Measurements from ENCODE around the gene MAML3.

The MAML3 gene

DNA sequence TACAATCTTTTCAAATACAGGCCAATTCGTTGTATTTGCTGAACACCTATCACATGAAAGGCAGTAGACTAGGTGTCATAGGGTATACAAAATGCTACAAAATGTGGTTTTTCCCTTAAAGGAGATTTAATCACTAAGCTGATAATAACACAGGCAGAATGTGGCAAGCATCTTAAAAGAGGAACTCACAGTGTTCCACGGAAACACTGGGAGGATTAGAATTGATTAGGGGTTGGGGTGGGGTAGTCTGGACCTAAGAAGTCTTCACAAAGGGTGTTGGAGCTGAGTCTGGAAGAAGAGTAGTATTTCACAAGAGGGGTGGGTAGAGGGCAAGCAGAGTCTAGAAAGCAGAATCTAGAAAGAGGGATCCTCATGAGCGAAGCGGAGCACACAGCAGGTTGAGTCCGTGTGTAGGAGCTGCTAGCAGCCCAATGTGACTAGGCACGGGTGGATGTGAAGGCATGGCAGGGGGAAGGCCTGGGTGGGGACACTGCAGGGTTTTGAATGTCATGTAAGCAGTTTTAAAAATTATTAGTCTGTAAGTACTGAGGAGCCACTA, 364.8 kb downstream of the MAML3 start:
- Histone ChIP-seq H3K27ac (ENCODE audit: low read length, poor library complexity, severe bottlenecking) (no peak overlapping the region), H3K4me1 (ENCODE audit: control insufficient read depth, insufficient read depth, low read depth, low read length) (peaks cover 3% of the 10 kb centered on the region), H4K8ac (ENCODE audit: low read length) (no peak overlapping the region), H4K91ac (ENCODE audit: low read length) (no peak overlapping the region), H3K9me3 (ENCODE audit: control insufficient read depth, low read length) (no peaks in the 10 kb centered on the region), H3K18ac (ENCODE audit: low read depth in 1 of 2, low read length in 2 of 2) (no peak overlapping the region), H2BK5ac (ENCODE audit: low read depth, low read length, poor library complexity, severe bottlenecking) (no peak overlapping the region), H3K23ac (ENCODE audit: low read length in 2 of 2) (no peak overlapping the region), H3K4me3 (ENCODE audit: insufficient read depth in 1 of 2, low read depth in 1 of 2, low read length in 2 of 2) (no peak overlapping the region), H3K4me2 (ENCODE audit: low read length, poor library complexity, severe bottlenecking) (no peak overlapping the region), H3K9ac (ENCODE audit: low read length) (no peak overlapping the region), H2AK5ac (ENCODE audit: low read length, severe bottlenecking) (no peak overlapping the region), H2AFZ (ENCODE audit: low read depth, low read length) (no peak overlapping the region), H3K36me3 (ENCODE audit: control insufficient read depth in 1 of 2, insufficient read depth in 2 of 2, low read depth in 1 of 2, low read length in 2 of 2) (no peaks in the 10 kb centered on the region), H2BK120ac (ENCODE audit: low read depth, low read length) (no peak overlapping the region), H3K27me3 (ENCODE audit: control insufficient read depth in 1 of 2, insufficient read depth in 1 of 2, low read length in 2 of 2) (no peaks in the 10 kb centered on the region), H2BK15ac (ENCODE audit: low read depth, poor library complexity, severe bottlenecking) (no peak overlapping the region), H3K14ac (ENCODE audit: low read length in 2 of 2) (peak overlapping the region in 1 of 2 experiments; percentile 69), H3K79me1 (replicated peaks; ENCODE audit: low read length, poor library complexity, severe bottlenecking) (no peaks in the 10 kb centered on the region), H2BK12ac (ENCODE audit: low read length in 2 of 2) (no peak overlapping the region), H3K4ac (ENCODE audit: low read depth in 1 of 2, low read length in 2 of 2) (no peak overlapping the region)
- 91% methylated on average over 5 of the region's 6 CpGs for WGBS
- no peak for DNase-seq

DNA sequence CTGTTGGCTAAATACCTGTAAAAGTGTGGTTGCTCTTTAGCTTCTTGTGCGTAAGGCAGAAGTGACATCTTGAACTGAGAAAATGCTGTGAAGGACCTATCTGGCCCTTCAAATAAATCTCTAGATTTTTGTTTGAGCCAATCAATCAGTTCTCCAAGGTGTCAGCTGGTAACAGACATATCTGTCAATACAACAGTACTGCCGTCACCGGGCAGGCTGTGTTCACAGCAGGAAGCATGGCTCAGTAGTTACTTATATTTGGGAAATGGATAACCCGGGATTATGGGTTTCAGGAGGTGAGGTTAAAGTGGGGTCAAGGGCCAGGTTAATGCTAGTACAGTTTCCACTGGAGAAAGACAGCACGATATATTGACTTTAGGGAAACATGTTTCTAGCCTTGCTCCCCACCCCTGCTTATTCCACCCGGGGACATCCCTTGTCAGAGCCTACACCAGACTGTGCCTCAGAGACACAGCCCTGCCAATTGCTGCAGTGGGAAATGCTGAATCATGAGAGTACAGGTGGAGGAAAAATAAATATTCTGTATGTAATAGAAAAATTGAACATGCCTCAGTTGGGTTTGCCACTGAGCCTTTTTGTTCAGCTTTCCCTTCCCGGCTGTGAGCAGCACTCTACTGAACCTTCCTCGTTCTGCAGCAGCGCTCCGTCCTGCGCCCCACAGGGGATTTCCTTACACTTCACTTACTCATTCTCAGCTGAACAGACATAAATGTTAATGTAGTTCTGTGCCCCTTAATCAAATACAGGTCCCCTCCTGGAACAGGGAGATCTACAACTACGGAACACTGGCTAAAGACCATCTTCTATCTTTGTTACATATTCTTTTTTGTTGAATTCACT, 367.3 kb downstream of the MAML3 start:
- 80% methylated on average over 11 of the region's 12 CpGs for WGBS
- no peak overlapping the region for H2AFZ ChIP-seq (ENCODE audit: low read depth, low read length)
- H3K4me3 ChIP-seq (ENCODE audit: insufficient read depth in 1 of 2, low read depth in 1 of 2, low read length in 2 of 2): no peak overlapping the region
- H2BK120ac ChIP-seq (ENCODE audit: low read depth, low read length): no peak overlapping the region
- no peaks in the 10 kb centered on the region for H3K9me3 ChIP-seq (ENCODE audit: control insufficient read depth, low read length)
- no peak overlapping the region for H3K18ac ChIP-seq (ENCODE audit: low read depth in 1 of 2, low read length in 2 of 2)
- no peak overlapping the region for H2AK5ac ChIP-seq (ENCODE audit: low read length, severe bottlenecking)
- H3K27ac ChIP-seq (ENCODE audit: low read length, poor library complexity, severe bottlenecking): peak overlapping the region; percentile 39
- no peak overlapping the region for H3K14ac ChIP-seq (ENCODE audit: low read length in 2 of 2)
- no peaks in the 10 kb centered on the region for H3K79me1 ChIP-seq (replicated peaks; ENCODE audit: low read length, poor library complexity, severe bottlenecking)
- H3K23ac ChIP-seq (ENCODE audit: low read length in 2 of 2): no peak overlapping the region
- H3K4me2 ChIP-seq (ENCODE audit: low read length, poor library complexity, severe bottlenecking): peak overlapping the region; percentile 62
- H3K4me1 ChIP-seq (ENCODE audit: control insufficient read depth, insufficient read depth, low read depth, low read length): peaks cover 5% of the 10 kb centered on the region
- H3K9ac ChIP-seq (ENCODE audit: low read length): no peak overlapping the region
- H3K36me3 ChIP-seq (ENCODE audit: control insufficient read depth in 1 of 2, insufficient read depth in 2 of 2, low read depth in 1 of 2, low read length in 2 of 2): no peaks in the 10 kb centered on the region
- H3K27me3 ChIP-seq (ENCODE audit: control insufficient read depth in 1 of 2, insufficient read depth in 1 of 2, low read length in 2 of 2): no peaks in the 10 kb centered on the region
- H2BK15ac ChIP-seq (ENCODE audit: low read depth, poor library complexity, severe bottlenecking): no peak overlapping the region
- no peak overlapping the region for H4K8ac ChIP-seq (ENCODE audit: low read length)
- DNase-seq: no peak
- no peak overlapping the region for H4K91ac ChIP-seq (ENCODE audit: low read length)
- H2BK5ac ChIP-seq (ENCODE audit: low read depth, low read length, poor library complexity, severe bottlenecking): no peak overlapping the region
- H2BK12ac ChIP-seq (ENCODE audit: low read length in 2 of 2): no peak overlapping the region
- no peak overlapping the region for H3K4ac ChIP-seq (ENCODE audit: low read depth in 1 of 2, low read length in 2 of 2)

DNA sequence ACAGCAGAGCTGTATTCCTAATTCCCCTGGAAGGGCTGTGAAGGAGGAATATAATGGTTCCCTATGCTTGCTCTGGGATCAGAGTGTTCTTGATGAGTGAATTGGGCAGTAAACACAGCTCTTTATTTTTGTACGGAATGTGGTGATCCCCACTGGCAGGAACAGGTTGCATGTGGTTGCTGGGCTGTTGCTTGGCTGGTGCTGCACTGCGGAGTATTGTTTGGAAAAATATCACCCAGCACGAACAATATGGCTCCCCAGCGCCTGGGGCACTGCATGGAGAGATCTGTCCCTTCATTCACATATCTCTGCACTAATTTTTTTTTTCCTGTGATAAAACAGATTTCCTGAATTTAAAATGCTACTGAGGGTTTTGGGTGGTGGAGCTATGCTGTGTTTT, 368.6 kb downstream of the MAML3 start:
- Histone ChIP-seq H3K18ac (ENCODE audit: low read depth in 1 of 2, low read length in 2 of 2) (no peak overlapping the region), H4K91ac (ENCODE audit: low read length) (no peak overlapping the region), H3K4me2 (ENCODE audit: low read length, poor library complexity, severe bottlenecking) (no peak overlapping the region), H3K14ac (ENCODE audit: low read length in 2 of 2) (no peak overlapping the region), H4K8ac (ENCODE audit: low read length) (no peak overlapping the region), H3K9me3 (ENCODE audit: control insufficient read depth, low read length) (no peaks in the 10 kb centered on the region), H2BK120ac (ENCODE audit: low read depth, low read length) (no peak overlapping the region), H2AK5ac (ENCODE audit: low read length, severe bottlenecking) (no peak overlapping the region), H3K4me1 (ENCODE audit: control insufficient read depth, insufficient read depth, low read depth, low read length) (peaks cover 5% of the 10 kb centered on the region), H2BK12ac (ENCODE audit: low read length in 2 of 2) (no peak overlapping the region), H3K79me1 (replicated peaks; ENCODE audit: low read length, poor library complexity, severe bottlenecking) (no peaks in the 10 kb centered on the region), H3K36me3 (ENCODE audit: control insufficient read depth in 1 of 2, insufficient read depth in 2 of 2, low read depth in 1 of 2, low read length in 2 of 2) (no peaks in the 10 kb centered on the region), H2AFZ (ENCODE audit: low read depth, low read length) (no peak overlapping the region), H2BK15ac (ENCODE audit: low read depth, poor library complexity, severe bottlenecking) (no peak overlapping the region), H3K9ac (ENCODE audit: low read length) (no peak overlapping the region), H3K4me3 (ENCODE audit: insufficient read depth in 1 of 2, low read depth in 1 of 2, low read length in 2 of 2) (no peak overlapping the region), H3K27me3 (ENCODE audit: control insufficient read depth in 1 of 2, insufficient read depth in 1 of 2, low read length in 2 of 2) (no peaks in the 10 kb centered on the region), H3K4ac (ENCODE audit: low read depth in 1 of 2, low read length in 2 of 2) (no peak overlapping the region), H3K27ac (ENCODE audit: low read length, poor library complexity, severe bottlenecking) (no peak overlapping the region), H2BK5ac (ENCODE audit: low read depth, low read length, poor library complexity, severe bottlenecking) (no peak overlapping the region), H3K23ac (ENCODE audit: low read length in 2 of 2) (no peak overlapping the region)
- DNase-seq: no peak
- 93% methylated on average over 2 of the region's 4 CpGs for WGBS

DNA sequence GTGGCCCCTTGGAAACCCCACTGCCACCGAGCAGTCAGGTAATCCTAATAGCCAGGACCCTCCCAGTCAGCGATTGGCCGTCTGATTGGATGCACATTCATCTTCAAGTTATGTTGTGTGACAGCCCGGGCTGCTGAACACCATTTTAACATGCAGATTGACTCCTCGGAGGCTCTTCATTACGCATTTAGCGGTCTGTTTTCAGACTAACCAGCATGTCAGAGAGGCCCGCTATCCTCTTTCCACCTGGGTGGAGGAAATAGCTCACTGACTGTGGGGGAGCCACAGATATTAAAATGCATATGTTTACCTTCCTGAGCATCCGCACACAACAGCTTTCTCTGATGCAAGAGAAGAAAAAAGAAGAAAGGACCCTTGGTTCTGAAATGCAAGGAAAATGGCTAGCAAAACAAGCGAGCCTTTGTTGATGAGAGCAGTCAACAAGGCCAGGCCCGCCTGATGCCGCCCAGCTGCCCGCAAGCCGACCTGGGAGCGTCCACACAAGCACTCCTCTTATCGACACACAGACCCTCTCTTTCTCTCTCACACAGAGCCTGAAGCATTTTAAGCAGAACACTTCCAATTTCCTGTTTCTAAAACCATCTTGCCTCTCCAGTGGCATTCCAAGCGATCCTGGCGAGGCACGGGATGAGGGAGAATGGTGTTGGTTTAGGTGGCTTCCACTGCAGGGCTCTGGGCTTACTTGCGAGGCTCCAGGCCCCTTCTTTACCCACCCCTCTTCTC, 370.1 kb downstream of the MAML3 start:
- Histone ChIP-seq H3K14ac (ENCODE audit: low read length in 2 of 2) (no peak overlapping the region), H4K91ac (ENCODE audit: low read length) (no peak overlapping the region), H3K4me3 (ENCODE audit: insufficient read depth in 1 of 2, low read depth in 1 of 2, low read length in 2 of 2) (no peak overlapping the region), H3K36me3 (ENCODE audit: control insufficient read depth in 1 of 2, insufficient read depth in 2 of 2, low read depth in 1 of 2, low read length in 2 of 2) (no peaks in the 10 kb centered on the region), H3K27ac (ENCODE audit: low read length, poor library complexity, severe bottlenecking) (no peak overlapping the region), H2BK120ac (ENCODE audit: low read depth, low read length) (no peak overlapping the region), H2BK15ac (ENCODE audit: low read depth, poor library complexity, severe bottlenecking) (no peak overlapping the region), H3K4me2 (ENCODE audit: low read length, poor library complexity, severe bottlenecking) (no peak overlapping the region), H3K18ac (ENCODE audit: low read depth in 1 of 2, low read length in 2 of 2) (no peak overlapping the region), H2AK5ac (ENCODE audit: low read length, severe bottlenecking) (no peak overlapping the region), H3K4me1 (ENCODE audit: control insufficient read depth, insufficient read depth, low read depth, low read length) (peaks cover 5% of the 10 kb centered on the region), H3K9ac (ENCODE audit: low read length) (no peak overlapping the region), H3K23ac (ENCODE audit: low read length in 2 of 2) (no peak overlapping the region), H2BK12ac (ENCODE audit: low read length in 2 of 2) (no peak overlapping the region), H2AFZ (ENCODE audit: low read depth, low read length) (no peak overlapping the region), H3K4ac (ENCODE audit: low read depth in 1 of 2, low read length in 2 of 2) (no peak overlapping the region), H3K27me3 (ENCODE audit: control insufficient read depth in 1 of 2, insufficient read depth in 1 of 2, low read length in 2 of 2) (no peaks in the 10 kb centered on the region), H3K9me3 (ENCODE audit: control insufficient read depth, low read length) (no peaks in the 10 kb centered on the region), H4K8ac (ENCODE audit: low read length) (peak overlapping the region; percentile 73), H2BK5ac (ENCODE audit: low read depth, low read length, poor library complexity, severe bottlenecking) (no peak overlapping the region), H3K79me1 (replicated peaks; ENCODE audit: low read length, poor library complexity, severe bottlenecking) (no peaks in the 10 kb centered on the region)
- DNase-seq: no peak
- WGBS: 66% methylated on average over 20 of the region's 20 CpGs

Data from mesenchymal stem cell (in vitro differentiated cells and primary cell).